Measurements from ENCODE around the gene GNA12.

- TF ChIP-seq SUZ12 (IDR thresholded peaks at IDR 0.05; ENCODE audit: unreplicated experiment) (no peak), CREB1 (IDR thresholded peaks at IDR 0.05; ENCODE audit: low read depth) (no peak)
- TF ChIP-seq, protein P1, sequence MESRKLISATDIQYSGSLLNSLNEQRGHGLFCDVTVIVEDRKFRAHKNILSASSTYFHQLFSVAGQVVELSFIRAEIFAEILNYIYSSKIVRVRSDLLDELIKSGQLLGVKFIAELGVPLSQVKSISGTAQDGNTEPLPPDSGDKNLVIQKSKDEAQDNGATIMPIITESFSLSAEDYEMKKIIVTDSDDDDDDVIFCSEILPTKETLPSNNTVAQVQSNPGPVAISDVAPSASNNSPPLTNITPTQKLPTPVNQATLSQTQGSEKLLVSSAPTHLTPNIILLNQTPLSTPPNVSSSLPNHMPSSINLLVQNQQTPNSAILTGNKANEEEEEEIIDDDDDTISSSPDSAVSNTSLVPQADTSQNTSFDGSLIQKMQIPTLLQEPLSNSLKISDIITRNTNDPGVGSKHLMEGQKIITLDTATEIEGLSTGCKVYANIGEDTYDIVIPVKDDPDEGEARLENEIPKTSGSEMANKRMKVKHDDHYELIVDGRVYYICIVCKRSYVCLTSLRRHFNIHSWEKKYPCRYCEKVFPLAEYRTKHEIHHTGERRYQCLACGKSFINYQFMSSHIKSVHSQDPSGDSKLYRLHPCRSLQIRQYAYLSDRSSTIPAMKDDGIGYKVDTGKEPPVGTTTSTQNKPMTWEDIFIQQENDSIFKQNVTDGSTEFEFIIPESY (IDR thresholded peaks at IDR 0.05), result no peak
Observed at GRCh38 chr7:2837496-2837895, 6.6 kb downstream of the GNA12 start.
